ENCODE data around the gene SLX9. TPM values are rescaled to one million over a fixed set of nuclear protein-coding genes. Genes with fewer than 3 reads are reported as not detected.
"Not testable (repeated sequence)": the region's sequence is repeated elsewhere in the genome, so short reads cannot be mapped to it uniquely, and the experiment has no call there.

SLX9 gene
- total RNA-seq, 1 experiment from 2014 or later, result 77.2 TPM

- H3K9me3 Mint-ChIP-seq, result peaks cover 20% of the 10 kb centered on the region
- H3K27me3 Mint-ChIP-seq (ENCODE audit: low read depth), result peaks cover 31% of the 10 kb centered on the region
- H3K4me3 Mint-ChIP-seq, result no peak overlapping the region
- 0 out of 2 replicates have a peak, but pooled peaks cover 4% of the 10 kb centered on the region for H3K4me1 Mint-ChIP-seq
- H3K27ac Mint-ChIP-seq, result no peak overlapping the region
- H3K36me3 Mint-ChIP-seq, result peaks cover 13% of the 10 kb centered on the region
- ATAC-seq (no peak), DNase-seq (ENCODE audit: low spot score) (no peak)
- TF ChIP-seq TCF7 (CRISPR knock-in tag; IDR thresholded peaks at IDR 0.05; ENCODE audit: low read depth) (no peak), FOXK1 (CRISPR knock-in tag; IDR thresholded peaks at IDR 0.05) (no peak), GABPB1 (CRISPR knock-in tag; IDR thresholded peaks at IDR 0.05) (no peak), JAZF1 (CRISPR knock-in tag; IDR thresholded peaks at IDR 0.05) (no peak), ZNF671 (CRISPR knock-in tag; IDR thresholded peaks at IDR 0.05) (no peak), HMGA2 (CRISPR knock-in tag; IDR thresholded peaks at IDR 0.05) (no peak)
- ChIA-PET CTCF (no interaction called here), POLR2A (no interaction called here)
Observed at GRCh38 chr21:45022736-45023135, 82.9 kb downstream of the SLX9 start.

- POLR2A ChIA-PET; DNase-seq (ENCODE audit: low spot score); H3K4me3 Mint-ChIP-seq; H3K27ac Mint-ChIP-seq; H3K4me1 Mint-ChIP-seq; ATAC-seq: not testable (repeated sequence)
- Mint-ChIP-seq H3K36me3 (peaks cover 13% of the 10 kb centered on the region), H3K9me3 (peaks cover 20% of the 10 kb centered on the region), H3K27me3 (ENCODE audit: low read depth) (peaks cover 23% of the 10 kb centered on the region)
- CTCF ChIA-PET, result interaction anchor here (0.6 kb wide), 1 partner anchor 116 kb away, joined by 3 read pairs; no protein-coding TSS in a partner anchor
Observed at GRCh38 chr21:45024516-45024915, 84.7 kb downstream of the SLX9 start.

- H3K27me3 Mint-ChIP-seq (ENCODE audit: low read depth), result peaks cover 18% of the 10 kb centered on the region
- H3K4me3 Mint-ChIP-seq, result no peak overlapping the region
- CTCF ChIA-PET, result interaction anchor here (0.9 to 1.1 kb wide), 2 partner anchors 13 to 47 kb away, joined by 3 to 10 read pairs; no protein-coding TSS in a partner anchor
- H3K27ac Mint-ChIP-seq, result peak overlapping the region; percentile 73; the same call in 1 of the 2 replicates
- H3K4me1 Mint-ChIP-seq, result peaks cover 24% of the 10 kb centered on the region
- no peak for ATAC-seq
- H3K9me3 Mint-ChIP-seq, result peaks cover 20% of the 10 kb centered on the region
- DNase-seq (ENCODE audit: low spot score), result no peak
- POLR2A ChIA-PET, result no interaction called here
- peaks cover 13% of the 10 kb centered on the region for H3K36me3 Mint-ChIP-seq
- TF ChIP-seq PRDM15 (CRISPR knock-in tag; IDR thresholded peaks at IDR 0.05) (no peak), MLX (CRISPR knock-in tag; IDR thresholded peaks at IDR 0.05) (no peak), MXD4 (CRISPR knock-in tag; IDR thresholded peaks at IDR 0.05; ENCODE audit: borderline replicate concordance) (no peak), ZNF317 (CRISPR knock-in tag; IDR thresholded peaks at IDR 0.05; ENCODE audit: borderline replicate concordance, low read depth) (no peak), CBFB (CRISPR knock-in tag; IDR thresholded peaks at IDR 0.05; ENCODE audit: low read depth) (no peak), NFYB (CRISPR knock-in tag; conservative IDR thresholded peaks at IDR 0.05; ENCODE audit: low read depth) (no peak), CTCF (IDR thresholded peaks at IDR 0.05) (no peak), FOXP4 (CRISPR knock-in tag; IDR thresholded peaks at IDR 0.05) (no peak), ZSCAN18 (CRISPR knock-in tag; IDR thresholded peaks at IDR 0.05) (no peak), RORB (CRISPR knock-in tag; IDR thresholded peaks at IDR 0.05) (no peak), USF2 (CRISPR knock-in tag; IDR thresholded peaks at IDR 0.05) (no peak), CREM (CRISPR knock-in tag; IDR thresholded peaks at IDR 0.05) (no peak), SOX15 (CRISPR knock-in tag; IDR thresholded peaks at IDR 0.05) (no peak), ZBTB43 (CRISPR knock-in tag; IDR thresholded peaks at IDR 0.05) (no peak)
Observed at GRCh38 chr21:45026066-45026745, 86.4 kb downstream of the SLX9 start.
